GM21786 (cell line): ENCODE data around the gene CORO7.

Experiments
- ATAC-seq: cut with Tn5 transposase; IDR thresholded peaks from one replicate; pipeline ENCODE4 v1.9.1; 2021; ENCODE audit not compliant: unreplicated experiment

Gene CORO7

DNA sequence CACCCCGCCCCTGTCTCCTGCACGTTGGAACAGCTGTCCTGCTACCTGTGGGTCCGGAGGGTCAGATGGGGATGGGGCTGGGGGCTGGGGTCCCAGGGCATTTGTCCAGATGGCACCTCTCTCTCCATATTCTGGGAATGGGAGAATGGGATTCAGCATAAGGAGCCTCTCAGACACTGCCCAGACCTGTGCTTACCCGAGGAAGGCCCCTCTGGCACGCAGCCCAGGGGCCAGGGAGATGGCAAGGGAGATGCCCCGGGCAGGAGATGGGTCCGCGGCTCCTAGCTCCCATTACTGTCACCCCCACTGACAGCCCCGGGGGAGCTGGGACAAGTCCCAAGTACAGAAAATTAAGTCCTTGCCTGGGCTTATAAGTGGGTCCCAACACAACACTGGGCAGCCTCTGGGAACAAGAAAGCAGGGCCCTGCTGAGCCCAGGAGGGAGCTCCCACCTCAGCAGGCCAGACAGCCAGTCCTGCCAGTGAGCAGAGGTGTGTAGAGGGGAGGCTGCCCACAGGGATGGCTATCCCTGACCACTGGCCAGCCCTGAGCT lies 43.0 kb downstream of the CORO7 start:
- ATAC-seq: no peak

DNA sequence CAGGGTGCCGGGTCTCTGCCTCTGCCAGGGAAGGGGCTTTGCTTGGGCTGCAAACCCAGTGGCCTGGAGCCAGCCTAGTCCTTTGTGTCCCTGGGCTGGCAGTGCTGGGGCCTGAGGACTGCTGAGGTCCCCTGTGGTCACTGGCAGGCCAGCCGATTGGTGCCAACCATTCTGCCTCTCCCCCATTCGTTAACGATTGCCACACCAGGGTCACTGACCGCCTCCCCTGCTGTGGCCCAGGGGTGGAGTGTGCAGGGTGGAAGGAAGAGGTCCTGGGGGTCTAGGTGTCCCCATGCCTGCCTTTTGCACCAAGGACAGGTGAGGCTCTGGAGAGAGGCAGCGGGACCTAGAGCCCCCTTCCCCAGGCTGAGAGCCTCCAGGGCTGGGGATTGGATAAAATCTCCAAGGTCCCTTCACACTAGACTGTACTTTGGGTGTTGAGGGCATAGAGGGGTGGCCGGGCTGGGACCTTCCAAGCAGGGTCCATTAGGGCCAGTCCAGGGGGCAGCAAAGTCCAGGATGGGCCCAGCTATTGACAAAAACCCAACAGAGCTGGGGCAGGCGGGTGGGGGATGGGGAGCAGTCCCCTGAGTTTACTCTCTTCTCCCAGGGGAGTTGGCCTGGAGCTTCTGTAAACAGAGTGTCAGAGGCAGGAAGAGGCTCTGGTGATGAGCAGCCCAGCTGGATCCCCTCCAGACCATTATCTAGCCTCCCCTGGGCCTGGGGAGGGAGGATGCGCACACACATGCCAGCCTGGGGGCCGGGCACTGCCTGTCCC lies 43.6 kb downstream of the CORO7 start:
- ATAC-seq: no peak

DNA sequence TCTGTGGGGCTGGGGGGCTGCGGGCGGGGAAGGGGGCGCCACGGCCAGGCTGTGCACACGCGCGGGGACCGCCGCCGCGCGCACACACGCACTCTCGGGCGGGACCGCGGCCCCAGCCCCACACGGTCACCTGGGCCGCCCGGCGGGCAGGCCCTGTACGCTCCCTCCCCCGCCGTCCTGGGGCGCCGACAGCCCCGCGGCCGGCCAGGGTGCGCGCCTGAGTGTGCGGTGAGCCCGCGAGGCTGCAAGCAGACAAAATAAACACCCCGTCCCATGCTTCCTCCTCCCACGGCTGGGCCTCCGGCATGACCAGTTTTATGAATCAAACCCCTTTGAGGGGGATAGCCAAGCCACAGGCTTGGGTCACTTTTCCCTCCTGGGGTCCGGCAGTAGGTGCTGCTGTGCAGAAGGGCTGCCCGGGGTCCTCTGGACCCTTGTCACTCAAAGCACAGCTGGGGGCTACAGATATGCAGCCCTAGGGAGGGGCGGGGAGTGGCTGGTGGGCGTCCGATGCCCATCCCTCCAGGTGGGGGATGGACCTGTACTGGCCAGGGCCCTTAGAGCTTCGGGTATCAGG lies 44.3 kb downstream of the CORO7 start:
- no peak for ATAC-seq

DNA sequence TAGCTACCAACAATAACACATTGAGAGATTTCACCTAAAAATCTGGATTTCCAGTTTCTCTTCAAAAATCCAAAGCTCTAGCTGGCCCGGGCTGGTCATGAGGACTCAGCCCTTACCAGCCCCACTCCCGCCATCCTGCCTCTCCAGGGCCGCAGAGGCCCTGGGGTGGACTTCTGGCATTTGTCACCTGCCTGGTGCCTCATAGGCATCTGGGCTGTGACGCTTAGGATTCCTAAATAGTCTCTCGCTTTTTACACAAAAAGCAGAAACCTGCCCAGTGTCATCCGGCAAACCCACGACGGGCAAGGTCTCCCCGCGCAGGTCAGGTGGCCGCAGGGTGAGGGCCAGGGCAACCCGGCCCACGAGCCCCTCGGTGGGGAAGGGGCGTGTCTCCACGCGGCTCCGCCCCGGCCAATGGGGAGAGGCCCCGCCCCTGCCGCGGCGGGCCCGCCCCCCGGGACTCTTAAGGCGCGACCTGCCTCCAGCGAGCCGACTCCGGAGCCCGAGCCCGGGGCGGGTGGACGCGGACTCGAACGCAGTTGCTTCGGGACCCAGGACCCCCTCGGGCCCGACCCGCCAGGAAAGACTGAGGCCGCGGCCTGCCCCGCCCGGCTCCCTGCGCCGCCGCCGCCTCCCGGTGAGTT lies 44.9 kb downstream of the CORO7 start, which contains the start of gene VASN:
TSS of gene VASN (plus strand) at position 492 of the 644 bp plus-strand sequence. CDS start 9,030 bp downstream, outside the sequence.
- ATAC-seq: no peak

DNA sequence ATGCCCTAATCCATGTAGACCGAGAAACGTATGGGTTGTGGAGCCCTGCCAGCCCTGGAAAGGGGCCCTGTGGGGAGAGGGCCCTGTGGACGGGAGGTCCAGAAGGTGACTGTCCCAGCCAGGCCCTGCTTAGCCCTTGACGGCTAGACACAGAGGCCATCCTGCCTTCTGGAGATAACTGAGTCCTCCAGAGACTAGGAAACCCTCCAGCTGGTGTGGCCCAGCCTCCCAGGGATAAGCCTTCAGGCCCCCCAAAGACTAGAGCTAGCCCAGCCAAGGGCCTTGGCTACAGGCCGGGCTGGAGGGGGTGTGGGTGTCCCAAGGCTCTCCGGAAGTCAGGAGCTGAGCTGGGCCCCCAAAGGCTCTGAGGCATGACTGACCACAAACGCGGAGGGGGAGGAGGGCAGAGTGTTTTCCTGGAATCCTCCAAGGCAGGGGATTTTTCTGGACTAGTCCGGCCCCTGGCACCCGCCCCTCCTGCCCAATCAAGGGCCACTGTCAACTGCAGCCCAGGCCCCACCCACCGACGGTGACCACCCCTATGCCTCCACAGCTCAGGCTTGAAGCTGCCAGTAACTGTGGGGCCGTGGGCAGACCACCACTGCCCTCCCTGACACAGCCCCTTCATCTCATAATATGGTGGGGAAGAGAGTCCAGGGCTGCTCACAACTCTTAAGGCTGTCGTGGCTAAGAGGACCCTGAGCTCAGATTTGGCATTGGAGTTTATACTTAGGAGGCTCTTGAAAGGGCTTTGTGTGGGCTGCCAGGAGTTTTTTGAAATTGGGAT lies 45.6 kb downstream of the CORO7 start:
- ATAC-seq: no peak

DNA sequence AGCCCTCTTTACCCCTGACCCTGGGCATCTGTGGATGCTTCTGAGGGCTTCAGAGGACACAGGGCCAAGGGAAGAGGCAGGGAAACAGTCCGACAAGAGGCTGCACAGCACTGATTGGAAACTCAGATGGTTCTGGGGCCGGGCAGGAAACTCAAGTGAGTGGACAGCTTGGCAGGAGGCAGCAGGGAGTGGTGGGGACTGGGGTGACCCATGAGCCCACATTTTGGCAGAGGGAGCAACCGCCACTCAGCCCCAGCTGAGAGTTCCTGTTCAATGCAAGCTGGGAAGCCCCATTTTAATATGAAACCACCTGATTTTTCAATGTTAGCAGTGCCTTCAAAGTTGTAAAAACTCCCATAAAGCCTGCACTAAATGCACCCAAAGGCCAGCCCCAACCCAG lies 46.2 kb downstream of the CORO7 start:
- no peak for ATAC-seq

DNA sequence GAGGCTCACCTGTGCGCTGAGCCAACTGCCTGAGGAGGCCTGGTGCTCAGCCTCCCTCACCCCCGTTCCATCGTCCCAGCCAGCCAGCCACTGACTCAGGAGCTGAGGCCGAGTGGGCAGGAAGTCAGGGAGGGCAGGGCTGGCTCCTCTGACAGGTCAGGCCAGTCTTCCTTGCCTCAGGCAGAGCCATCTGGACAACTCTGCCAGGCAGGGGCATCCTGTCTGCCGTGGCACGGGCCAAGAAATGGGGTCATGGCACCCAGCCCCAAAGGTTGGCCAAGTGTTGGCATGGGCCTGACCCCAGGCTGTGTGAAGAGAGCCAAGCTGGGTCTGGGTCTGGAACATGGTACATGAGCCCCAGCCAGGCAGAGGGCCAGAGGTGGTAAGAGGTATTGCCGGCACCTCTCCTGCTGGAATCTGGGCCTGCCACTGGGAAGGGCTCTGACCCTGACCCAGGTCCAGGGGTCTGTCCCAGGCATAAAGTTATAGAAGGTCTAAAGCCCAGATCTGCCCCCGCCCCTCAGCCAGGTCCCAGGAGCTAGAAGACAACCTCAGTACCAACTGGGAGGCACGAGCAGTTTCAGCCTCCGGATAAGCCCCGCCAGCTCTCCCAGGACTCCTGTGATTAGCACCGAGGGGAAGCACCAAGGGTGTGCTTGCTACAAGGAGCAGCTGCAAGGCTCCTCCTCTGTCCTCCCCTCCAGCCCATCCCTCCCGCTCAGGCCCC lies 47.2 kb downstream of the CORO7 start:
- ATAC-seq: no peak

DNA sequence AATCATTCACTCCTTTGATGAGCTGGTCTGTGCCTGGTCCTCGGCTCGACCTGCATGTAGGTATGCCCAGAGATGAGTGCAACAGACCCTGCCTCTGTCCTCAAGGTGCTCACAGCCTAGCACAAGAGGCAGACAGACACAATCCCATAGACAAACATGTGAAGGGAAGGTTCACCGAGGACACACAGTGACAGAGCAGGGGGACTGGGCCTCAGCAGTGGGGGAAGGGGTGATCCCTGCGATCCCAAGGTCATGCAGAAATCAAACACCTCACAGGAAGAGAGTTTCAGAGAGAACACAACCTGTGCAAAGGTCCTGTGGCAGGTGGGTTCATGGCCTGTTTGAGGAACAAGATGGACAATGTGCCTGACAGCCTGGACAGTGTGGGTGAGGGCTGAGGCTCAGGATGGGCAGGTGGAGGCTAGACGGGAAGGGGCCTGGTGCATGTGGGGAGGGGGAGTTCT lies 49.0 kb downstream of the CORO7 start:
- no peak for ATAC-seq

DNA sequence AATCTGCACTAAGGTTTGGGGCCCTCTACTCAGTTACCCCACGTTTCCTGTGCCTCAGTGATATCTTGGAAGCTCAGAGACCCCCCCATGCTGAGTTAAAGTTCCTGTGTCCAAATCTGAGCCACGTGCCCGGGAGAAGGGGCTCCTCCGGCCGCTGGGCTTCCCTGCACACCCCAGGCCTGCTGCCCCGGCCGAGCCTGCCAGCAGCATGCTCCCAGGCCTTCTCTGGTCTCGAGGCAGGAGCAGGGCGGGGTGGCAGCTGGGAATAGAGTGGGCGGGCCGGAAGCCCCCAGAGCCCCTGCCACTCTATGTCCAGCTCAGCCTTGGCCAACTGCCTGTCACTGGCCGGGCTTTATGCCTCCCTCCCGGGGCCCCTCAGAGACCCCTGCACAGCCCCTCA lies 50.4 kb downstream of the CORO7 start:
- no peak for ATAC-seq

DNA sequence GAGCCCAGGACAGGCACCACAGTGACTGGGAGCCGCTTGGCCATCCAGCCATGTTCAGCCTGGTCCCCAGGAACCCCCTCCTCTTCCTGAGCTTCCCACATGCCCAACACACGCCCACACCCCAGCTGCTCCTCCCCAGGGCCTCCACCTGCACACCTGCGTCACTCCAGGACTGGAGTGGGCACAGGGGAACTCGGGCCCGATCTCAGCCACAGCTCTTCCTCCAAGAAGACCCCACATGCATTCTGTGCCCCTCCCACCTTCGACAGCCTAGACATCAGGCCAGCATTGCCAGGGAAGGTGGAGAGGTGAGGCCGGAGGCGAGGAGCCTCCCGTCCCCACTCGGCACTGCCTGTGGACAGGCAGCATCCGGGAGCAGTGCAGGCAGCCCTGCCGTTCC lies 50.8 kb downstream of the CORO7 start:
- no peak for ATAC-seq

DNA sequence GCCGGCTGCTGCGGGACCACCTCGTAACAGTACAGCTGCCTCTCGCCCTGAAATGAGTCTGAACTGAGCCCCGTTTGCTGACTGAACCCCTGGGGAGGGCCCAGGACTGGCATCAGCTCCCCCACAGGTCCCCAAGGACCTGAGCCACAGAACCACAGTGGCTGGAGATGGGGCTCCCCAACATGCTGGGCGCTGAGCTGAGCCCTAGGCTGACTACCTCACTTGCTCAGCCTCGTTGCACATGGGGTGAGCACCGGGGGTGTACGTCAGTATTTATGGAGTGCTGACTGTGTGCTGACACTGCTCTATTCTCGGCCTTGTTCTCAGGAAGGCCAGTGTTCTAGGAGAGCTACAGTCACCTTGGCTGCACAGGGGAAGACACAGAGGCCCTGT lies 51.4 kb downstream of the CORO7 start:
- peak; percentile 64 for ATAC-seq

DNA sequence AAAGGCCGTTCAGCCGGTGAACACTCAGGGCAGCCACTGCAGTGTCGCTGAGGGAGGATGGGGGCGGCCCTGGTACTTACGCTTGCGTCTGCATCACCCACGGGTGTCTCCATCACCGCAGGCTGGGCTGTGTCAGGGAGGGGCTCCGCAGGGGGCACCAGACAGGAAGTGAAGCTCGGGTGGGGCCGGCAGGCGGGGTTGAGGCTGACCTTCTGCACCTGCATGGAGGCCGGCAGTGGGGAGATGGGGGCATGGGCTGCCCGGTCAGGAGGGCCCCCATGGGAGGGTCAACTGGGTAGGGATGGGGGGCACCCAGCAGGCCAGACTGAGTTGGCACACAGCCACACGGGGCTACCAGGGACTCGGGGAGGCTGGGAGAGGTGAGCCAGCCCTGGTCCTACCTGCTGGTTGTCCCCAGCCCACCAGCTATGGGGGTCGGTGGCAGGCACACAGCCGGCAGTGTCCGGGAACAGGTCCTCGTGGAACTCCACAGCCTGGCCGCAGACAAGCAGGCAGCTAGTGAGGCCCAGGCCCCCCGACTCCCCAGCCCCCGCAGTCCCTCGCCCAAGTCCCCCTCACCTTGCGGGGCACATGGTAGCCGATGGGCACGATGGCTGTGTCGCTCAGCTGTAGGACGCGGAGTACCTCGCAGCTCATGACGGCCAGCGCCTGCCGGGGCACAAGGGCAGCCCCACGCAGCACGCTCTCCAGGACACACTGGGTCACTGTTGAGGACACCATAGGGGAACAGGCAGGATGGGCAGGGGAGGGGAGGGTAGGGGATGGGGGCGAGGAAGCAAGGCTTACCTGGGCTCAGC lies 52.0 kb downstream of the CORO7 start:
- no peak for ATAC-seq

DNA sequence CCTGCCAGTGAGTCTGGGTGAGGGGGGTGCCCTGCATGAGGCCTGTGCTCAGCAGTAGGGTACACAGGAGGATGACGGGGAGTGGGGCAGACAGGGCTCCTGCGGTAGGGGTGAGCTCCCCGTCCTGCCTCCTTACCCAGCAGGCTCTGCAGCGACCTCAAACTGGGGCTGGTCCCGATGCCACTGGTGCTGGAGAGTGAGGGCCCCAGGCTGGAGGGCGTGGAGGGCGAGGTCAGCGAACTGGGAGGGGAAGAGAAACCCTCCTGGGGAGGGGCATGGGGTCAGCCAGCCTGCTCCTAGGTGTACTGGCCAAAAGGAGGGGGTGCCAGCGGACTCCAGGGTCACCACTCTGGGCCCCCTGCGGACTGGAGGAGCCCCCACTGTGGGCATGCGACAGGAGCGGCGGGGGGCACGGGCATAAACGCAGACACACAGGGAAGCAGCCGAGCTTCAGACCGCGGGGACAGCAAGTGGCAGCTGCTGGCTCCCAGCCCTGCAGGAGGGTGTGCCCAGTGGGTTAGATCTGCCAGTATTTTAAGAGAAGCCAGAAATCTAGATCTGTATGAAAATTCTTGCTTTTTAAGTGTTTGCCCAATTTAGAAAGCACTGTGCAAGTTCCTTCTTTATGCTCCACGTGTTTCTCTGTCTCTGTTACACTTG lies 53.8 kb downstream of the CORO7 start:
- ATAC-seq: no peak

DNA sequence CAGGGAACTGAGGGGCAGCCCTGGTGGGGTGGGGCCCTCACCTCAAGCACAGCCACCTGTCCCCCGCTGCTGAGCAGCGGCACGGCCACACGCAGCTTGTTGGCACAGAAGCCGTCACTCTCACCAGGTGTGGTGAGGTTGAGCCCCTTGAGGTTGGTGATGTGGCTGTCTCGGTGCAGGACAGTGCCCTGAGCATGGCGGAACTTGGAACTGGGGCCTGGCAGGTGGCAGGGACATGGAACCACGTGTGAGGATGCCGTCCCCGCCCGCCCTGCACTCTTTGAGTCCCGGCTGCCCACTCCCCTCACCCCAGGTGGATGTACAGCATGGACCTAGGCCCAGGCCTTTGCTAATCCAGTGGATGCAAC lies 54.5 kb downstream of the CORO7 start:
- no peak for ATAC-seq

DNA sequence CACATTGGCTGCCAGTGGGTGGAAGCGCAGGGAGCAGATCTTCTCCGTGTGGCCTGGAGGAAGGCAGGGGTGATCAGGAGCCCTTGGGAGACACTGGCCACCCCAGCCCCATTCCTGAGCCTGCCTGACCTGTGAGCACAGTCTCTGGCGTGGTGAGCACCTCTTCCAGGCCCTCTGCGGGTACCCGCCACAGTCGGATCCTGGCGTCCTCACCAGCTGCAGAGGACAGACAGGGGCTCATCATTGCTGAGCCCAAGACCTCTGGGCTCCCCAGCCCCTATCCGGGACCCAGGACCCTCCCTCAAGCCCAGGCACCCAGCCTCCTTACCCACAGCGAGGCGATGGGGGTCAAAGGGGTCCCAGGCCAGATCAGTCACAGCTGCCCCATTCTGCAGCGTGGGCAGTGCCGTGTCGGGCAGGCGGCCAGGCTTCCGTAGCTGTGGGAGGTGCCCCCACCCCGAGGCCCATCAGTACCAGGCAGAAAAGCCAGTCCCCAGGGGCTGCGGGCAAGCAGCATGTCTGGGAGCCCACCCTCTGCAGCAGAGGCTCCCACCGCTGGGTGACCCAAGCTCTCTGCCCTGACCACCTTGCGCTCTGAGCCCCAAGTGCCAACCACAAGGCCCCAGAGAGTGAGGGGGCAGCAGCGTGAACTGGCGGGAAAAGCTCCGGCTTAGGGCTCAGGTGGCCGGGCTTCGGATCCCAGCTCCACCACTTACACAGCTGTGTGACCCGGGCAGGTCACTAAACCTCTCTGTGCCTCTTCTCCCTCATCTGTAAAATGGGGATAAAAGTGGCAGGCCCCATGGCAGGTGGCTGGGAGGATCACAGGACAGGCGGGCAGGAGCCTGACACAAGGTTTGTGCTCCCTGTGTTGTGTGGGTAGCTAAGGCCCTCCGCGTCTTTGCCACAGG lies 55.1 kb downstream of the CORO7 start:
- no peak for ATAC-seq

DNA sequence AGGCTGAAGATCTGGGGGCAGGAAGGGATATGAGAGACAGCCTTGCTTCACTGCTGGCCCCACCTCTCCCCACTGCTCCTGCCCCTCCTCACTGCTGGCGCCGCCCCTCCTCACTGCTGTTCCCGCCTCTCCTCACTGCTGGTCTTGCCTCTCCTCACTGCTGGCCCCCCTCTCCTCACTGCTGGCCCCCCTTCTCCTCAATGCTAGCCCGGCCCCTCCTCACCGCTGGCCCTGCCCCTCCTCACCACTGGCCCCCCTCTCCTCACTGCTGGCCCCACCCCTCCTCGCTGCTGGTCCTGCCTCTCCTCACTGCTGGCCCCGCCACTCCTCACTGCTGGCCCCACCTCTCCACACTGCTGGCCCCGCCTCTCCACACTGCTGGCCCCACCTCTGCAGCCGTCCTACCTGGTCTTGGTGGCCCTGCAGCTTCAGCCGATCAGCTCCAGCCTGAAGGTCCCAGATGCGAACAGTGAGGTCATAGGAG lies 55.8 kb downstream of the CORO7 start:
- ATAC-seq: no peak

DNA sequence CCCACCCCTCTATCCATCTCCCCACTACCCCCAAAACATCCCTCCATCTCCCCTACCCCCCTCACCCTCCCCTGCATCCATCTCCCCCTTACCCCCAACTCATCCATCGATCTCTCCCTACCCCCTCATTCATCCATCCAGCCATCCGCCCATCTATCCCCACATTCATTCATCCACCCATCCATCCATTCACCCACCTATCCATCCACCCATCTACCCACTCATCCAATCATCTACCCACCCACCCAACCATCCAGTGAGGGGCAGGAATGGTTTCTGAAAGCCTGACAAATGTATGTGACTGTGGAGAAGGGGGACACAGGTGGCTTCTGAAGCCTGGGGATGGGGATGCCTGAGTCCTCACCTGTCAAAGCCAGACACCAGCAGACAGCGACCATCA lies 56.5 kb downstream of the CORO7 start:
- ATAC-seq: no peak
